Ovary (tissue), 3 donors: ENCODE measurements around the gene COL6A1.

Experiments
- POLR2A ChIP-seq: fragments of 450-650 bp; IDR thresholded peaks from one replicate; pipeline ENCODE4 v1.6.1; 2017; ENCODE audit warnings: antibody characterized with exemption, mild to moderate bottlenecking, moderate library complexity
- TF ChIP-seq, protein P1 (sequence below), 3 donors: fragments of 450-650 bp in 2 of 3; fragments of 200-600 bp in 1 of 3; IDR thresholded peaks; one replicate each; pipeline versions ENCODE4 v1.5.1 to v1.8.0; 2016 to 2022; ENCODE audit warnings: antibody characterized with exemption in 3 of 3, mild to moderate bottlenecking in 1 of 3
- donor health status: DM: no; HTN: no; CAD: no.

DNA sequence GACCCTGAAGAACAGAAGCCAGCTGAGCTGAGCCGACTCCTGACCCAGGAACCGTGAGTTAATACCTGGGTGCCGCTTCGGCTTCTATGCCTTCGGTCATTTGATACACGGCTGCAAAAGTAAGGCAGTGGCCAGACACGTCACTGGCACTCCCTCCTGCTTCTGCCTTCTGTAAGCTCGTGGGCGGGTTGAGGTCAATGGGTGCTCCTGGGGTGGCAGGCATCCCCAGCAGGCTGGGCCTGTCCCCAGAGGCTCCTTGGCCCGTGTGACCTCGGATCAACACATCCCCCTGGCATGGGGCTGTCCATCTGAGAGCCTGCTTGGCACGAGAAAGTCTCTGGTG is 35.7 kb upstream of the COL6A1 start:
- TF ChIP-seq, protein P1, sequence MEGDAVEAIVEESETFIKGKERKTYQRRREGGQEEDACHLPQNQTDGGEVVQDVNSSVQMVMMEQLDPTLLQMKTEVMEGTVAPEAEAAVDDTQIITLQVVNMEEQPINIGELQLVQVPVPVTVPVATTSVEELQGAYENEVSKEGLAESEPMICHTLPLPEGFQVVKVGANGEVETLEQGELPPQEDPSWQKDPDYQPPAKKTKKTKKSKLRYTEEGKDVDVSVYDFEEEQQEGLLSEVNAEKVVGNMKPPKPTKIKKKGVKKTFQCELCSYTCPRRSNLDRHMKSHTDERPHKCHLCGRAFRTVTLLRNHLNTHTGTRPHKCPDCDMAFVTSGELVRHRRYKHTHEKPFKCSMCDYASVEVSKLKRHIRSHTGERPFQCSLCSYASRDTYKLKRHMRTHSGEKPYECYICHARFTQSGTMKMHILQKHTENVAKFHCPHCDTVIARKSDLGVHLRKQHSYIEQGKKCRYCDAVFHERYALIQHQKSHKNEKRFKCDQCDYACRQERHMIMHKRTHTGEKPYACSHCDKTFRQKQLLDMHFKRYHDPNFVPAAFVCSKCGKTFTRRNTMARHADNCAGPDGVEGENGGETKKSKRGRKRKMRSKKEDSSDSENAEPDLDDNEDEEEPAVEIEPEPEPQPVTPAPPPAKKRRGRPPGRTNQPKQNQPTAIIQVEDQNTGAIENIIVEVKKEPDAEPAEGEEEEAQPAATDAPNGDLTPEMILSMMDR (IDR thresholded peaks at IDR 0.05) = no peak
- TF ChIP-seq POLR2A = no peak
